CD14-positive monocyte (primary cell): ENCODE data around the gene DPPA3. TPM values are rescaled to one million over a fixed set of nuclear protein-coding genes. Genes with fewer than 3 reads are reported as not detected.

Experiments used
- DNase-seq, 3 donors: peaks; one replicate each; pipeline ENCODE4 v3.0.0-alpha.2; 2011 to 2022
- H2AFZ ChIP-seq: 2 replicates; pipeline ENCODE4 v1.6.0; 2012; ENCODE audit warnings: mild to moderate bottlenecking, low read depth, low read length, inconsistent platforms; ENCODE audit not compliant: insufficient read depth, poor library complexity, severe bottlenecking
- H3K27ac ChIP-seq, 2 donors: 1 replicate in 1 of 2; 2 replicates in 1 of 2; pipeline ENCODE4 v1.5.1; 2012 to 2013; ENCODE audit warnings: low read length in 2 of 2, control low read depth in 1 of 2, inconsistent platforms in 1 of 2, low read depth in 1 of 2, mild to moderate bottlenecking in 1 of 2
- H3K27me3 ChIP-seq, 2 donors: one replicate each; pipeline versions ENCODE4 v1.6.0 to v1.6.1; 2011 to 2013; ENCODE audit warnings: low read length in 2 of 2; ENCODE audit not compliant: control insufficient read depth in 2 of 2, insufficient read depth in 2 of 2
- H3K36me3 ChIP-seq, 2 donors: replicated peaks in 1 of 2; 1 replicate in 1 of 2; 2 replicates in 1 of 2; pipeline versions ENCODE4 v1.5.1 to v1.6.1; 2012 to 2013; ENCODE audit warnings: low read length in 2 of 2, control low read depth in 1 of 2, inconsistent platforms in 1 of 2, mild to moderate bottlenecking in 1 of 2; ENCODE audit not compliant: insufficient read depth in 2 of 2, control insufficient read depth in 1 of 2
- H3K4me1 ChIP-seq, 2 donors: 1 replicate in 1 of 2; 2 replicates in 1 of 2; pipeline versions ENCODE4 v1.5.1 to v1.6.1; 2012 to 2013; ENCODE audit warnings: low read length in 2 of 2, control low read depth in 1 of 2, inconsistent platforms in 1 of 2, mild to moderate bottlenecking in 1 of 2, moderate library complexity in 1 of 2; ENCODE audit not compliant: insufficient read depth in 2 of 2, control insufficient read depth in 1 of 2
- H3K4me2 ChIP-seq: replicated peaks from 2 replicates; pipeline ENCODE3; 2012; ENCODE audit warnings: low read length, moderate library complexity, mild to moderate bottlenecking; ENCODE audit not compliant: poor library complexity, severe bottlenecking; ENCODE audit errors: extremely low read depth
- H3K4me3 ChIP-seq, 3 experiments: fragments of 200-600 bp in 1 of 3; sonication (generic) in 1 of 3; replicated peaks in 1 of 3; 1 replicate in 2 of 3; 2 replicates in 1 of 3; pipeline ENCODE4 v1.5.1; 2011 to 2013; ENCODE audit warnings: low read length in 3 of 3, mild to moderate bottlenecking in 3 of 3, control low read depth in 2 of 3, low read depth in 2 of 3, inconsistent platforms in 1 of 3, moderate library complexity in 1 of 3
- H3K79me2 ChIP-seq: 2 replicates; pipeline ENCODE4 v1.6.0; 2012; ENCODE audit warnings: mild to moderate bottlenecking, control low read depth, inconsistent platforms, low read length, moderate library complexity; ENCODE audit not compliant: insufficient read depth
- H3K9ac ChIP-seq: 2 replicates; pipeline ENCODE4 v1.6.0; 2017; ENCODE audit warnings: low read length, mild to moderate bottlenecking; ENCODE audit not compliant: insufficient read depth, poor library complexity, severe bottlenecking
- H3K9me3 ChIP-seq, 2 donors: replicated peaks in 1 of 2; 1 replicate in 1 of 2; 2 replicates in 1 of 2; pipeline versions ENCODE4 v1.5.1 to v1.6.1; 2012 to 2013; ENCODE audit warnings: low read length in 2 of 2, control low read depth in 1 of 2; ENCODE audit not compliant: control insufficient read depth in 1 of 2, insufficient read depth in 1 of 2
- H4K20me1 ChIP-seq: 2 replicates; pipeline ENCODE4 v1.6.0; 2012; ENCODE audit warnings: mild to moderate bottlenecking, low read length, control low read depth, moderate library complexity; ENCODE audit not compliant: insufficient read depth
- H3K27ac Mint-ChIP-seq, 7 donors: one replicate each; pipeline ENCODE4 v1.8.0; 2020; ENCODE audit warnings: mild to moderate bottlenecking in 7 of 7, mixed read lengths in 7 of 7, moderate library complexity in 6 of 7, inconsistent platforms in 2 of 7
- H3K27me3 Mint-ChIP-seq, 3 donors: one replicate each; pipeline ENCODE4 v1.8.0; 2021 to 2022; ENCODE audit warnings: low read depth in 3 of 3, mild to moderate bottlenecking in 3 of 3, mixed read lengths in 3 of 3, moderate library complexity in 3 of 3, inconsistent platforms in 1 of 3
- H3K36me3 Mint-ChIP-seq, 2 donors: one replicate each; pipeline ENCODE4 v1.8.0; 2020; ENCODE audit warnings: mixed read lengths in 2 of 2, inconsistent platforms in 1 of 2, mild to moderate bottlenecking in 1 of 2
- H3K4me1 Mint-ChIP-seq: one replicate; pipeline ENCODE4 v1.8.0; 2020; ENCODE audit warnings: mild to moderate bottlenecking, mixed read lengths
- H3K4me3 Mint-ChIP-seq, 2 donors: one replicate each; pipeline ENCODE4 v1.8.0; 2020; ENCODE audit warnings: mild to moderate bottlenecking in 2 of 2, mixed read lengths in 2 of 2, moderate library complexity in 1 of 2
- H3K9me3 Mint-ChIP-seq, 7 donors: one replicate each; pipeline ENCODE4 v1.8.0; 2020 to 2022; ENCODE audit warnings: mixed read lengths in 7 of 7, mild to moderate bottlenecking in 6 of 7, moderate library complexity in 6 of 7, inconsistent platforms in 2 of 7
- CTCF ChIP-seq: fragments of 200-600 bp; IDR thresholded peaks from one replicate; pipeline ENCODE4 v1.8.0; 2022; ENCODE audit warnings: antibody characterized with exemption, mild to moderate bottlenecking
- WGBS: methylation state at CpG from one replicate; pipeline ENCODE4 v1.1.5; 2013; ENCODE audit warnings: missing lambda C conversion rate; ENCODE audit not compliant: insufficient coverage; 5-methylcytosine and 5-hydroxymethylcytosine counted together
- intact Hi-C, 2 donors: fragments of 100-400 bp; cut with micrococcal nuclease; formaldehyde crosslinking; loops; one replicate each; pipeline versions ENCODE4 v1.15.0 to v1.15.1; 2023
- polyA plus RNA-seq, 3 donors: library from polyadenylated mRNA; depleted of rRNA in 1 of 3; unstranded in 2 of 3; stranded (reverse) in 1 of 3; fragments of 300-500 nt in 2 of 3; fragments of >200 nt in 1 of 3; fragmentation: Illumina TruSeq in 2 of 3; gene quantifications; 1 replicate in 2 of 3; 2 replicates in 1 of 3; pipeline ENCODE4 v1.2.3, GENCODE V29; 2012 to 2021

DPPA3 gene
- polyA plus RNA-seq, 3 donors: not detected

- H4K20me1 ChIP-seq: no peaks in the 10 kb centered on the region
- no peak for DNase-seq
- Mint-ChIP-seq H3K27me3 (peaks cover 0 to 2% (median 0%) of the 10 kb centered on the region in 3 donors), H3K9me3 (peaks cover 0 to 2% (median 0%) of the 10 kb centered on the region in 7 donors), H3K4me3 (no peak overlapping the region), H3K27ac (no peak overlapping the region), H3K4me1 (no peaks in the 10 kb centered on the region), H3K36me3 (no peaks in the 10 kb centered on the region)
- no peak overlapping the region for H3K27ac ChIP-seq
- H3K36me3 ChIP-seq: no peaks in the 10 kb centered on the region
- WGBS: 97% methylated on average over 25 of the region's 29 CpGs
- intact Hi-C loops: no loop called here
- H3K9ac ChIP-seq: no peak overlapping the region
- TF ChIP-seq CTCF: no peak
- no peak overlapping the region for H3K4me2 ChIP-seq
- no peaks in the 10 kb centered on the region for H3K9me3 ChIP-seq
- H3K79me2 ChIP-seq: no peaks in the 10 kb centered on the region
- H2AFZ ChIP-seq: no peak overlapping the region
- peaks cover 0 to 5% of the 10 kb centered on the region in 2 donors for H3K4me1 ChIP-seq
- H3K4me3 ChIP-seq: no peak overlapping the region
- no peaks in the 10 kb centered on the region for H3K27me3 ChIP-seq
Measured at GRCh38 chr12:7705846-7706245, 5.4 kb upstream of the DPPA3 start.

DNA sequence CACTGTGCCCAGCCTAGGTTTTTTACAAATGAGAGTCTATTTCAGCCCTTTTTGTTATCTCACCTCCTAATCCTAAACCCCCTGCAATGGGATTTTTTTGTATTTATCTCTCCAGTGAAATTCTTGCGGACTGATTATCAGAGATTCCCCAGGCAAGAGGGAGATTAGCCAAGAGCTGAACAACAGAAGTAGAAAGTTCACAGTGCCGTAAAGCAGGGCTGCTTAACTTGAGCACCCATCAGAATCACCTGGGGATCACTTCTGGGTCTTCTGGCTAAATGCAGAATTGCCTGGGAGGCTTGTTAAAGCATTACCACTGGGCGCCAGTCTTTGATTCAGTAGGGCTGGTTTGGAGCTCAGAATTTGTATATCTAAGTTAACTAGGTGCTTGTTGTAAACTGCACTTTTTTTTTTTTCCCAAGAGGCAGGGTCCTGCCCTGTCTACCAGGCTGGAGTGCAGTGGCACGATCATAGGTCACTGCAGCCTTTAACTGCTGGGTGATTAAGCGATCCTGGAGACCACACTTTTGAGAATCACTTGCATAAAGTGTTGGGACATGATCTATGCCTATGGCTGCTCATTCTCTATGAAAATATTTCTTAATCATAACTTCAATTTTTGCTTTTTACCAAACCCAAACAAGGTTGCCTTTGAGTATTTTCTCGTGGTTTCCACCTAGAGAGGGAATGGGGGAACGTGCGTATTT, 1.1 kb upstream of the DPPA3 start:
- Histone ChIP-seq H3K4me2 (no peak overlapping the region), H3K27ac (no peak overlapping the region), H2AFZ (no peak overlapping the region), H3K27me3 (no peaks in the 10 kb centered on the region), H3K4me1 (peaks cover 0 to 5% of the 10 kb centered on the region in 2 donors), H3K4me3 (no peak overlapping the region), H3K9me3 (no peaks in the 10 kb centered on the region), H3K79me2 (no peaks in the 10 kb centered on the region), H3K9ac (no peak overlapping the region), H3K36me3 (no peaks in the 10 kb centered on the region), H4K20me1 (no peaks in the 10 kb centered on the region)
- no peak for TF ChIP-seq CTCF
- Mint-ChIP-seq H3K27me3 (peaks cover 0 to 2% (median 2%) of the 10 kb centered on the region in 3 donors), H3K4me1 (no peaks in the 10 kb centered on the region), H3K9me3 (peaks cover 0 to 2% (median 0%) of the 10 kb centered on the region in 7 donors), H3K4me3 (no peak overlapping the region), H3K27ac (no peak overlapping the region), H3K36me3 (no peaks in the 10 kb centered on the region)
- DNase-seq: peak in 1 of 3 donors; percentile 39
- intact Hi-C loops: no loop called here
- 90% methylated on average over 1 of the region's 8 CpGs for WGBS
